Esophagus squamous epithelium (tissue), 5 donors: ENCODE results near the gene ADARB2. TPM values are rescaled to one million over a fixed set of nuclear protein-coding genes. Genes with fewer than 3 reads are reported as not detected.

ENCODE experiments used
- DNase-seq: peaks from one replicate; lab custom pipeline; 2025; lab: John Stamatoyannopoulos, UW
- H3K27ac ChIP-seq, 4 donors: fragments of 200-600 bp; sonication (generic); one replicate each; pipeline ENCODE4 v1.5.1; 2016 to 2019; ENCODE audit warnings: mild to moderate bottlenecking in 1 of 4
- H3K27me3 ChIP-seq, 4 donors: fragments of 200-600 bp; sonication (generic); 1 replicate in 3 of 4; 2 replicates in 1 of 4; pipeline versions ENCODE4 v1.5.1 to v1.6.0; 2017 to 2021; ENCODE audit warnings: antibody characterized with exemption in 1 of 4
- H3K36me3 ChIP-seq, 3 donors: fragments of 200-600 bp; sonication (generic); one replicate each; pipeline ENCODE4 v1.5.1; 2016 to 2019
- H3K4me1 ChIP-seq, 3 donors: fragments of 200-600 bp; sonication (generic); one replicate each; pipeline ENCODE4 v1.5.1; 2017 to 2019
- H3K4me3 ChIP-seq, 4 donors: fragments of 200-600 bp; sonication (generic); 1 replicate in 3 of 4; 2 replicates in 1 of 4; pipeline ENCODE4 v1.5.1; 2016 to 2019; ENCODE audit warnings: mild to moderate bottlenecking in 2 of 4, moderate library complexity in 1 of 4
- H3K9me3 ChIP-seq, 3 donors: fragments of 200-600 bp; sonication (generic); one replicate each; pipeline ENCODE4 v1.5.1; 2016 to 2019
- CTCF ChIP-seq, 6 experiments: fragments of 450-650 bp in 4 of 6; fragments of 200-600 bp in 2 of 6; sonication (generic) in 2 of 6; IDR thresholded peaks; one replicate each; pipeline ENCODE4 v1.5.1; 2016 to 2019; ENCODE audit warnings: antibody characterized with exemption in 6 of 6, mild to moderate bottlenecking in 4 of 6, moderate library complexity in 4 of 6
- POLR2A ChIP-seq, 4 donors: fragments of 450-650 bp; IDR thresholded peaks; one replicate each; pipeline ENCODE4 v1.6.1; 2017; ENCODE audit warnings: antibody characterized with exemption in 4 of 4, mild to moderate bottlenecking in 4 of 4, moderate library complexity in 3 of 4
- WGBS, 2 donors: methylation state at CpG; one replicate each; pipeline ENCODE4 v1.1.5; 2018; 5-methylcytosine and 5-hydroxymethylcytosine counted together
- intact Hi-C: fragments of 100-400 bp; cut with DNase I; formaldehyde crosslinking; loops from one replicate; pipeline ENCODE4 v1.15.0; 2022
- total RNA-seq, 4 donors: library from RNA; depleted of rRNA; stranded (reverse); fragments of >200 nt; gene quantifications; one replicate each; pipeline ENCODE4 v1.1.0, GENCODE V29; 2016
- donor health status: DM: yes; HTN: yes; CAD: no.

The ADARB2 gene
- total RNA-seq, 4 donors from 2014 or later = 0.21 to 3.5 (median 1.5) TPM

GRCh38 chr10:1273372-1274105 lies 463.8 kb downstream of the ADARB2 start:
- Histone ChIP-seq H3K36me3 (no peaks in the 10 kb centered on the region), H3K4me1 (no peaks in the 10 kb centered on the region), H3K4me3 (no peak overlapping the region), H3K9me3 (no peaks in the 10 kb centered on the region), H3K27ac (no peak overlapping the region), H3K27me3 (no peaks in the 10 kb centered on the region)
- intact Hi-C loops = no loop called here
- WGBS, 2 donors = 61% methylated on average over 2 of the region's 19 CpGs; no CpG with 5 or more reads in 1 of the 2 donors
- DNase-seq = no peak
- no peak for TF ChIP-seq POLR2A (IDR thresholded peaks at IDR 0.05)
- TF ChIP-seq CTCF (IDR thresholded peaks at IDR 0.05) = no peak

- Histone ChIP-seq H3K27me3 (no peaks in the 10 kb centered on the region), H3K4me1 (no peaks in the 10 kb centered on the region), H3K9me3 (no peaks in the 10 kb centered on the region), H3K27ac (no peak overlapping the region), H3K36me3 (no peaks in the 10 kb centered on the region), H3K4me3 (no peak overlapping the region)
- no peak for DNase-seq
- 80 to 87% methylated on average over 3 to 8 of the region's 9 CpGs for WGBS, 2 donors
- TF ChIP-seq POLR2A (IDR thresholded peaks at IDR 0.05) = no peak
- no peak for TF ChIP-seq CTCF (IDR thresholded peaks at IDR 0.05)
- intact Hi-C loops = no loop called here
Observed at GRCh38 chr10:1272777-1273161, 464.6 kb downstream of the ADARB2 start.

- no peaks in the 10 kb centered on the region for H3K4me1 ChIP-seq
- no peaks in the 10 kb centered on the region for H3K27me3 ChIP-seq
- no peak for TF ChIP-seq POLR2A (IDR thresholded peaks at IDR 0.05)
- no peak for TF ChIP-seq CTCF (IDR thresholded peaks at IDR 0.05)
- no peak overlapping the region for H3K27ac ChIP-seq
- no peaks in the 10 kb centered on the region for H3K36me3 ChIP-seq
- 81 to 91% methylated on average over 6 to 11 of the region's 12 CpGs for WGBS, 2 donors
- no peak overlapping the region for H3K4me3 ChIP-seq
- H3K9me3 ChIP-seq = no peaks in the 10 kb centered on the region
- DNase-seq = no peak
- intact Hi-C loops = no loop called here
Observed at GRCh38 chr10:1272079-1272776, 465.1 kb downstream of the ADARB2 start.

GRCh38 chr10:1270906-1271305 lies 466.4 kb downstream of the ADARB2 start:
- Histone ChIP-seq H3K36me3 (no peaks in the 10 kb centered on the region), H3K9me3 (no peaks in the 10 kb centered on the region), H3K4me1 (no peaks in the 10 kb centered on the region), H3K27ac (no peak overlapping the region), H3K27me3 (no peaks in the 10 kb centered on the region), H3K4me3 (no peak overlapping the region)
- TF ChIP-seq POLR2A (IDR thresholded peaks at IDR 0.05) = no peak
- TF ChIP-seq CTCF (IDR thresholded peaks at IDR 0.05) = no peak
- no peak for DNase-seq
- intact Hi-C loops = no loop called here
- WGBS, 2 donors = 91 to 96% methylated on average over 12 to 14 of the region's 15 CpGs

GRCh38 chr10:1270490-1270889 lies 466.8 kb downstream of the ADARB2 start:
- intact Hi-C loops = no loop called here
- H3K9me3 ChIP-seq = no peaks in the 10 kb centered on the region
- H3K4me3 ChIP-seq = no peak overlapping the region
- DNase-seq = no peak
- H3K4me1 ChIP-seq = no peaks in the 10 kb centered on the region
- no peaks in the 10 kb centered on the region for H3K36me3 ChIP-seq
- 83 to 90% methylated on average over 7 to 8 of the region's 9 CpGs for WGBS, 2 donors
- H3K27ac ChIP-seq = no peak overlapping the region
- TF ChIP-seq CTCF (IDR thresholded peaks at IDR 0.05) (no peak), POLR2A (IDR thresholded peaks at IDR 0.05) (no peak)
- H3K27me3 ChIP-seq = no peaks in the 10 kb centered on the region
